Myocyte (in vitro differentiated cells): ENCODE results near the gene MGLL. TPM values are rescaled to one million over a fixed set of nuclear protein-coding genes. Genes with fewer than 3 reads are reported as not detected.

Source experiments
- DNase-seq: peaks from one replicate; pipeline ENCODE4 v3.0.0-alpha.2; 2012; ENCODE audit warnings: low read depth
- total RNA-seq: library from RNA; depleted of rRNA; stranded (reverse); fragments of >200 nt; gene quantifications from 2 replicates; pipeline ENCODE4 v1.2.3, GENCODE V29; 2014

Gene MGLL
- total RNA-seq, 1 donor from 2014 or later, result 102 TPM

DNA sequence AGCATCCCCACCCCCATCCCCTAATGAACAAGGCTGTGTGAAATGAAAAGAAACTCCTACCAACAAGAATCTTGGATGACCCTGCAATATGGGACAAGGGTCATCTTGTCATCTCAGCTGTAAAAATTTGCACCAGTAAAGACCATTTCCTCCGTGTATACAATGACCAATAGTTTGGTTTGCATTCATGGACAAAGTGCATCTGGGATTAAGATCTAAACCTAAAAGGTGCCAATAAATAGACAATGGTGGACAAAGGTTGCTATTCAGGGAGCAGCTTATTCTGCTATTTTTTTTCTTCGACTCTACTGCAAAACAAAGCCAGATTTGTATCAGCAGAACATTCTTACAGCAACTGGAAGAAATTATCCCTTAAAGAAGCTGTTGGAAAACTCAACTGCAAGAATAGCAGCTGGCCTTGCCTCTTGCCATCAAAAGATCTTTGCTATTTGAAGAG, 8.0 kb downstream of the MGLL start:
- DNase-seq, result no peak

DNA sequence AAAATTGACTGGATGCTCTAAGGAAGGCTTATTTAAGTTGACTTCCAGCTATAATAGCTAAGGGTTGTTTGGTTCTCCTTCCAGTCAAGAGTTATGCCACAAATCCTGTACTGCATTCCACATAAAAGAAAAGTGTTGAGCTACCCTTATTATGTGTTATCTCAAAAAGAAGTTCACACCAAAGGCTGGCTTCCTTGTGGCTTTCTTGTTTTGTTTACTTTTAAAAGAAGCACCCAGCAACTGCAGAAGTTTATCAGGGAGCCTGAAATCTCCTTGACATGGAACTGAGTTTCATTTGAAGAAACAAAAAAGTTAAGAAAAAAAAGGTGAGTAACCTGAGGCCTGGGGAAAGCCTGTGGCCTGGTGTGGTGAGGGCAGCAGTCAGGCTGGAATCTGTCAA, 10.2 kb downstream of the MGLL start:
- DNase-seq, result no peak

DNA sequence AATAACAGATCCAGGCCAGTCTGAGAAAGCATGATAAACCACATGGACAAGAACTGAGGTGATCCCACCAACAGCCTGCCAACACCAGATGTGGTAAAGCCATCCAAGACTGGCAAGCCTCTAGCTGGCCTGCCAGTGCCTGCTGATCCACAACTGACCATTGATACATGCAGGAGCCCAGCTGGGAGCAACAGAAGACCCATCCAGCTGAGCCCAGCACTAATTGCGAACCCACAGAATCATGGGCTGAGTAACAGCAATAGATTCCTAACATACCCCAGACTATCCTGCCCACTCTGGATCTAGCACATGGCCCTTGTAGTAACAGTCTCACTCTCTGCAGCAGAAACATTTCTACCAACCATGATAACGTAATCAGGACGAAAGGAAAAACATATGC, 10.6 kb downstream of the MGLL start:
- DNase-seq, result no peak

DNA sequence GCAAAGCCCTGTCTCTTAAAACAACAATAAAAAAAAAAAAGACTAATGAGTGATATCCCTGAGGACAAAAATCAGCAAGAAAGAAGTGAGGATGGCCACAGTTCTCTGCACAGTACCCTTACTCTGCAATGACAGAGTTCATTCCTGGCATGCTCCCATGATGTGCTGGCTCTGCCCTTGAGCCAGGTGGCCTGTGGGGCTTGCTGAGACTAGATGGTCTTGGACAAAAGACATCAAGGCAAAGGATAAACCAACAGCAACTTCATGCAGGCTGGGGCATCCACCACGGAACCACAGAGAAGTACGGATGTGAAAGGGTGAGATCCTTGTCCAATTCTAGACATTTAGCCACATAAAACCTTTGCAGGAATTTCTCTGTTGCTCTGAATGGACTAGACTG, 12.7 kb downstream of the MGLL start:
- no peak for DNase-seq

DNA sequence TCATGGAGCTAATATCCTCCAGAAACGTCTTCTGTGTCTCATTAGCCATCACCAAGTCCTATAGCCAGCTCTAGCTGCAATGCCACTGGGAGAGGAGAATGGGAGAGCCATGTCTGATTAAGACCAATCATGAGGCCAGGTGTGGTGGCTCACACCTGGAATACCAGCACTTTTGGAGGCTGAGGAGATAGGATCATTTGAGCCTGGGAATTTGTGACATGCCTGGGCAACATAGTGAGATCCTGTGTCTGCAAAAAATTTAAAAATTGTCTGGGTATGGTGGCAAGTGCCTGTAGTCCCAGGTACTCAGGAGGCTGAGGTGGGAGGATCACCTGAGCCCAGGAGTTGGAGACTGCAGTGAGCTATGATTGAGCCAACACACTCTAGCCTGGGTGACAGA, 13.1 kb downstream of the MGLL start:
- DNase-seq, result no peak

DNA sequence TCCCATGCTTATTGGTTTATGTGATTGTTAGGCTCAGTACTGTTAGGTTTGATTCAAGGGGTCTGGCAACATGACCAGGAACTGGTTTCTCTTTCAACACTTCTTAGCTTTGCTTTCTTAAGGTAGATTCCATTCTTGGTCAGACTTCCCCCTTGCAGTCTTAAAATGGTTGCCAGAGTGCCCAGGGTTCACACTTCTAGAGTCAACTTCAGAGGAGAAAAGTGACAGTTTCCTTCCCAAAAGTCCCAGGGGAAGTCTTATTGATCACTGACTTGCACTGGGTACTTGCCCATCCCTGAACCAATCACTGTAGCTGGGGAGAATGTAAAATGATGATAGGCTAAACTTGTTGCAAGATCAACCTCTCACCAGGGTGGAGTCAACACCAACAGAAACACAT, 14.1 kb downstream of the MGLL start:
- DNase-seq, result no peak

DNA sequence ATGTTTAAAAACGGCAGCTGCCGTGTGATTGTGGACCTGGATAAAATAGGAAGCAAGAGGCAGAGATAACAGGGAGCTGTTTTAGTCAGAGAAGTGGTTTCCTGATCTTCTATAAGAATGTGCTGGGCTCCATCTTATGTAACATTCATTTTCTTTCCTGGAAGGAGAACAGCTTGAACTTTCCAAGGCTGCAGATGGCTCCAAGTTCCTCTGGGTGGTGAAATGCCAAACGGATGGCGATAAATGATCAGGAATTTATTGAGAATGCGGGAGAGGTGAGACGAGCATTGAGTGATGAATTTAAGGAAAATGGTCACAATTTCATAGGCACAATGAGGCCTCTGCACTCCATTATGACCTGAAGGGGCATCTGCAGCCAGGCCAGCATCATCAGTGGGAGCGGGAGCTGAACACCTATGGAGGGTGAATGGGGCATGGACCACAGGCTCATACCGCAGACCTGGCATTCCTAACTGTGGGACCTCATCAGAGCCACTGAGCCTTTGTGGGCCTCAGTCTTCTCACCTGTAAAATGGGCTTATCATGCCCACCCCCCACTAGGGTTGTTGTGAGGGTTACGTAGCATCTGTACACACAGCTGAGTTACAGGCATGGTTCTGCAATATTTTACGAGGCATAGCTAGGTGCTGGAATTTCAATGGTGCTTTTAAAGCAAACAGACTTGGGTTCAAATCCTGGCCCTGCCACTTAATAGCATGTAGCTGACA, 17.1 kb downstream of the MGLL start:
- no peak for DNase-seq

DNA sequence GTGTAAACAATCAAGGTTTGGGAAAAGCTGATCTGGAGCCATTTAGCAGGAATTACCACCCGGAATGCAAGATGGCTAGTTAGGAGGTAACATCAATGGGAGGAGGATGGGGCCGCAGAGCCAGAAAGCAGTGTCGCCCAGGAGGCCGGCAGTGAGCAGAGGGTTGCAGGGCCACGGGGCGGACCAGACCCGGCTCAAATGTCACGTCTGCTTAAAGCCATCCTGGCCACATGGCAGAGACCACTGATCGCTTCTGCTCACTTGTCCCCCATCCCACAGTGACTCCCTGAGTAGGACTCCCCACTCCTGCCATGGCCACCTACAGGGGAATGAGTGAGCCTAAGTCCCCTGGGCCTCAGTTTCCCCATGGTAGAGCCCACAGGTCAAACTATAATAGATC, 18.2 kb downstream of the MGLL start:
- DNase-seq, result no peak

DNA sequence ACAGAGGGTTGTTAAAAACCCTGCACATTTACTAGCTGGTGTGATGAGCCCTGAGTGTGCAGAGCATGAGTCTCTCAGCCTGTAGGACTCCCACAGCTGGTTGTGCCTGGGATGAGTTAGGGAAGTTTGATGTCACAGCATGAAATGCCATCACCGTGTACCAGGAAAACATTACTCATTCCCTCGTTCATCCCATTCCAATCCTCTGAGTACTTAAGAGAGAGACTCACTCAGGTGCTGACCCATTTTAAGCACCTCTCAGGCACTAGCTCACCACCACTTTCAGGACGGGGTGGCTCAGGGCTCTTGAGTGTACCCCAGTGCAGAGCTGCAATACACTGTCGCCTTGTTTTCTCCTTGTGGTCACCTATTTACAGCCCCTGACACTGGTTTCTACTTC, 18.7 kb downstream of the MGLL start:
- peak; percentile 57 for DNase-seq

DNA sequence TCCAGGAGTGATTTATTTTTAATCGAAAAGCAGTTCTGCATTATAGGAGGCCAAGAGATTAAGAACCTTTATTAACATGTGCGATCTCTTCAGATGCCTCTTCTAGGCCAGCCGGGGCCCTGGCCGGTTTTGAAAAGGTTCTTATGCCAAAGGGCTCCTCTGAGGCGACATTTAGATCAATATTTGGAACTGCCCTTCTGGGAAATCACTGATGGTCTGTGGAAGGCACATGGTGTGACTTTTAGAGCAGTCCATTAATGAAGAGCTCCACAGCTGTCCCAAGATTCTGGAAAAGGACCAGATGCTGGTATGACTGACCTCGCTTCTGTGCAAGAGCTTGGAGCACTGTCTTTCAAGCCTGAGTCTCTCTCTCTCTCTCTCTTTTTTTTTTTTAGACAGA, 19.7 kb downstream of the MGLL start:
- DNase-seq, result peak; percentile 74

DNA sequence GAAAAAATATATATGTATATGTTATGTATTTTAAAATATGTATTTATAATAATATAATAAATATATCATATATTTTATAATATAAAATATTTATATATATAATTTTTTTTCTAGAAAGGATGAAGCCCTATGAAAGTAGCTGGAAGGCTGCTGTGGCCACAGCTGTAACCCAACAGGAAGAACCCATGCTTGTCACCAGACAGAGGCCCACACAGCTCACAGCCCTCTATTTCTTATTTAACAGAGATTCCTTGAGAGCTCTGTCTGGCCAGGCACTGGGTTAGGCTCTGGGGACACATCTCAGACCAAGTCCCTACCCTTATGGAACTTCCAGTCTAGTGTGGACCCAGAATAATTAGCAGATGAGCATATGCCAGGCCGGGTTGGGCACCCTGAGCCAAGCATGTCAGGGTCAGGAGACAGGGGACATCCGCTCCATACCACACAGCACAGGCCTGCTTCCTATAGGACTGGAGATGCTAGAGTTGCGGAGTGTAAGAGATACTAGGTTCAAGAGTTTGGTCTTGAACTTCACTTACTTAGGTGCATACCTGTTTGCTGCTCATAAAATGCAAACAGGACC, 20.5 kb downstream of the MGLL start:
- DNase-seq, result no peak

DNA sequence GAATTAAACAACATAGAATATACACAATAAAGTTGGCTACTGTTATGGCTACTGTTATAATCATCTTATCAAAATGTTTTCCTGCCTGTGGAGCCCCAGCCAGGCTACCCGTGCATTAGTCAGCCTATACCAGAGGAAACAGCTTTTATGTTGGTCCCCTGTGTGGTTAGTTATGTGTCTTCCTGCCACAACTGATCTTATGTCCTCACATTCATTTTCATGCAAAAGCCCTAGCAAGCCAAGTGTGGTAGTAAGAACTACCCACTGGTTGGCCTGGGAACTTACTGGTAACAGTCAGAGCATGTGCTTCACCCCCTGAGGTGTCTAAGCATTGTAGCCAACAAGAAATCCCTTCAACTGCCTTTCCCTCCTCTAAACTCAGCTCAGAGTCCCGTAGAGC, 21.8 kb downstream of the MGLL start:
- no peak for DNase-seq

DNA sequence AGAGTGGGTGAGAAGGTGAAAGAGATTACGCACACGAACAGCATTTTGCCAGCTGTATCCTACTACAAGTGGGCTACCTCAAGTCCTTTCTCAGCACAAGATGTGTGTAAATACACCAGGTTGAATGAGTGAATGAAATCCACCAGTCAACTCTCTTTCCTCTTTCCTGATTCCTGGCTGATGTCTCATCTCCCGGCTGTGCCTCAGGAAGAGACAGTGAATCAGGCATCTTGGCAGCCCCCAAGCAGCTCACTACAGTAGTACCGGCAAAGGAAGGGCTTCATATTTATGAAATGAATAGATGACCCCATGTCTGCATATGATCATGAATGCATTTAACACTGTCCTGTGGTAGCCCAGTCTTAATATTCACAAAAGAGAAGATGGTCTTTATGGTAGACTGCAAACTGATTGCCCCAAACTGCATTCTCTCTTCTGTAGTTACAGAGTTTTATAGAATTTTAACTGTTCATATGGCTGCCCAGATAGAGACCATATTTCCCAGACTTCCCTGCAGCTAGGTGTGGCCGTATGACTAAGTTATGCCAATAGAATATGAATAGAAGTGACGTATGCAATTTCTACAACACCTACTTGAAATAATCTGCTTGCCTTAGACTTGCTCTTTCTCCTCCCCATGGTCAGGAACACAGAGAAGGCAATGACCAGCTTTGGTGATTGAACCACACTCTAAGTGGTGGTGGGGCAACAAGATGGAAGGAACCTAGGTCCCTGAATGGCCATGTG, 22.7 kb downstream of the MGLL start:
- peak; percentile 55 for DNase-seq

DNA sequence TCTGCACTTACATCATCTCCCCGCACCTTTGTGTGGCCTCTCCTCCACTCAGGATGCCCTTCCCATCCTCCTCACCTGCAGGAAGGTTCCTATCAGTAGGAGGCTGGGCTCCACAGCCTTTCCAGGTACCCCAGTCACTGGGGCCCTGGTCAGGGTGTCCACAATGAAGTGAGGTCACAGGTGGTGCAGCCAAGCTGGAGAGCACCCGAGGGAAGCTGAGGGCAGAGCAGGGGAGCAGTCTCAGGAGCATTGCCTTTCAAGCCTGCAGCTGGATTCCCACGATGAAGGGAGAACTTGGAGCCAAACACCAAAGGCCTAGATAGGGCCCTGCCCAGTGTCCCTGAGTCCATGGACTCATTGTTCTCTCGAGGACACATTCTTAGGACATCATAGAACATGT, 23.6 kb downstream of the MGLL start:
- DNase-seq, result no peak

DNA sequence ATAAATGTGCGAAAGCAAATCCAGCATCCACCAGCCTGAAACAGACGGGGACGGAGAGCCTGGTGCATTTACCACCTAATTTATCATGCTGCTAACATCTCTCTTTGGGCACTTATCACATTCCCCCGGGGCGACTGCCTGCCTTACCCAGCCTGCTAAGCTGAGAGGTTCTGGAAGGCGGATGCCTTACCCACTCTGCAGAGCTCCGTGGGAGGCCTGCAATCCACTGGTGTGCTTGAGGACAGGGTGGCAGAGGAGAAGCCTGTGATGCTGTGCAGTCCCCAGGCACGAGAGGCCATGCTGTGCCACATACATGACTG, 25.5 kb downstream of the MGLL start:
- no peak for DNase-seq

DNA sequence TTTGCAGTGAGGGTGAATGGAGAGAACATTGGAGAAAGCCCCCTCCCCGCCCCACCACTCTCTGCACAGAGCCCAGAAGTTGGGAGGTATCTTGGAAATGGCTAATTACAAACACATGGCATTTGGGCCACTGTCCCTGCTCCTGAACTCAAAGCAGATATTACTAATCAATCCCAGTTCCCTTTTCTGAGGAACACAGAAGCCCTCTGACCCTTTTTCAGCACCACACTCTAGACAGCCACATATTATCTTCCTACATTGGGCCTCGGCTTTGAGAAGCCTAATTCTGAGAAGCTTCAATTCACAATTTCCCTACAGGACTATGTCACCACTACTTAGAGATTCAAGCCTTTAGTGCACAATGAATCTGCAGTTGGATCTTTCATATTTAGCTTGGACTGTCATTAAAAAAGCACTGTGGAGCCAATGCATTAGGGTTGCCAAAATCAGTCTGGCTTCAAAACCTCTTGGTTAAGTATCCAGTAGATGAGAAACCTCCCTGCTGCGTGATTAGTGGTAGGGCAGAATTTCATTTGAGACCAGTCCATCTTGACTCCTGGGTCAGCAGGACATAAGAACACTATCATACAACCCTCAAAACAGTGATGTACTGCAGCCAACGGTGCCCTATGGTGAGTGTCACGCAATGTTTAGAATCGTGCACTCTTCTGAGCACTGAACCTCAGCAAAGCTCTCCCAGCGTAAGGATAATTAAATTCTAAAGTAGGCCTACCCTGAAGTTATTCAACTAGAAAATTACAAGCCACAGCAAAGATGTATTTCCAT, 26.1 kb downstream of the MGLL start:
- no peak for DNase-seq

DNA sequence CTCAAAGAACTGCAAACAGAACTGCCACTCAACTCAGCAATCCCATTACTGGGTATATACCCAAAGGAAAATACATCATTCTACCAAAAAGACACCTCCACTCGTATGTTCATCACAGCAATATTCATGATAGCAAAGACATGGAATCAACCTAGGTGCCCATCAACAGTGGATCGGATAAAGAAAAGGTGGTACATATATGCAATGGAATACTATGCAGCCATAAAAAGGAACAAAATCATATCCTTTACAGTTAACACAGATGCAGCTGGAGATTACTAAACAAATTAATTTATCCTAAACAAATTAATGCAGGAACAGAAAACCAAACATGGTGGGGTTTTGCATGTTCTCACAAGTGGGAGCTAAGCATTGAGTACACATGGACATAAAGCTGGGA, 27.3 kb downstream of the MGLL start:
- DNase-seq, result no peak

DNA sequence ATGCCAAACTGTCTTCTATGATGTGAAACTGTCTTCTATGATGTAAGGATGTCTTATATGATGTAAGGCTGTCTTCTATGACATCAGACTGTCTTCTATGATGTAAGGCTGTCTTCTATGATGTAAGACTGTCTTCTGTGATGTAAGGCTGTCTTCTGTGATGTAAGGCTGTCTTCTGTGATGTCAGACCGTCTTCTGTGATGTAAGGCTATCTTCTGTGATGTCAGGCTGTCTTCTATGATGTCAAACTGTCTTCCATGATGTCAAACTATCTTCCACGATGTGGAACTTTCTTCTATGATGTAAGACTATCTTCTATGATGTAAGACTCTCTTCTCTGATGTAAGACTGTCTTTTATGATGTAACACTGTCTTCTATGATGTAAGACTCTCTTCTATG, 27.9 kb downstream of the MGLL start:
- no peak for DNase-seq

DNA sequence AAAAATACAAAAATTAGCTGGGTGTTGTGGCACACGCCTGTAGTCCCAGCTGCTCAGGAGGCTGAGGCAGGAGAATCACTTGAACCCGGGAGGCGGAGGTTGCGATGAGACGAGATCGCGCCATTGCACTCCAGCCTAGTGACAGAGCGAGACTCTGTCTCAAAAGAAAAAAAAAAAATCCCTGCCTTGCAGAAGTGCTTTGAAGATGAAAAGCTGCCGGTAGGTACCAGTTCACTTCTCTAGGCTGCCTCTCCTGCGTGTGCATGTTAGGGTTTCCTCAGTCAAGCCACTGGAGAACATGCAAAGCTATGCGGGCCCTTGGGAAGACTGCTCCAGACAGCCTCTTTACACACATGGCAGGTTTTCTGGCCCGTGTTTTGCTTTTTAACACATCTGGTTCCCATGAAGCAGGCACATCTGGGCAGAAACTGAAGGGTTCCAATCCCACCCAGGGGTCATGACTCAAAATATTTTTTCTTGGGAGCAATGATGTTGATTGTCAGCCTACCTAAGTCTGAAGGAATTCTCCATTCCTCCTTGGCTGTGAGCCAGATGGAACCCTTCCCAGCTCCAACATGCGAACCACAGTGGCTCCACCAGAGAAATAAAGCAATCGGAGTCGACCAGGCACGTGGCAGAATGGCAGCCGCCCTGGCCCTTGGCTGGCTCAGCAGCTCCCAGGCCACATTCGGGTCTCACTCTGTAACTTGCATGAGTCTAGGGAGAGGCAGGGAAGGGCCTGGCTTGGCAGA, 29.6 kb downstream of the MGLL start:
- DNase-seq, result peak; percentile 88

DNA sequence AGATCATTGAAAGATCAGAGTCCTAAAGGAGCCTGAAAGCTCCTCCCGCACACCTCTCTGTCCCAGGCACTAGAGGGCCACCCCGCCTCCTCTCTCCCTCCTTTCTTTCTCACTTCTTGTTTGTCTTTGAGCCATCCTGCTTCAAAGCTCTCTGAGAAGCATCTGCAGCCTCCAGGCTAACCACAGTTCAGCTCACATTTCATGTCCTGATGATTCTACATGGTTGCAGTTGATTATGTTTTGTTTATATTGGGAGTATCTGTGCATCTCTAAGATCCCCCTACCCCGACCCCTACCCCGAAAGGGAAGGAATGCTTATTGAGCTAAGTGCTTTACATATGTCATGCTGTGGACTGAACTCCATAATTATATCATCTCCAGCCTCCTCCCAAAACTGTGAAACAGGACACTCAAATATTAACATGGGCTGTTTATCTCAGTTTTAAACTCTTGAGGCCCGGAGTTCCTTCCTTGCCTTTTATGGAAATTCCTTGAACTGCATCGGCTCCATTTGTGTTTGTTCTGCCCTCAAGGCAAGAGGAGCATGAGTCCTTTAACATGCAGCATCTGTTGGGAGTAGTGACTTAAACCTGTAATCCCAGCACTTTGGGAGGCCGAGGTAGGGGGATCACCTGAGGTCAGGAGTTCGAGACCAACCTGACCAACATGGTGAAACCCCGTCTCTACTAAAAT, 30.9 kb downstream of the MGLL start:
- peak; percentile 81 for DNase-seq

DNA sequence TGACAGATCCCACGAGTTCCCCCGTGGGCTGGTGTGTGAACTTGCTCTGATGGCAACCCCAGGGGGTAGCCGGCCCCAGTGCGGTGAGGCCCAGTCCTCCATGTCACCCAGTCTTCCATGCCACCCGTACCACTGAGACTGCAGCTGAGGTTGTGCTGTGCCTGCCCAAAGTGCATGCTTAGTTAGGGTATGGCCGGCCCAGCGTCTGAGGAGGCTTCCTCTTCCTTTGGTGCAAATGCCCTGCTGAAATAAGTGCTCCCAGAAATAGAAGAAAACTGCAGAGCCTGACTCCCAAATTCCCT, 31.5 kb downstream of the MGLL start:
- DNase-seq, result no peak
